OCI-LY7 (cell line): ENCODE data around the gene KIF4B.

Experiments used
- EZH2phosphoT487 ChIP-seq: fragments of 200-600 bp; sonication (generic); IDR thresholded peaks from 2 replicates; pipeline ENCODE4 v1.6.1; 2018; ENCODE audit warnings: low read depth, borderline replicate concordance, mild to moderate bottlenecking, mixed run types, antibody characterized with exemption, low read length, moderate library complexity, mixed read lengths
- TF ChIP-seq, protein P1 (sequence below): fragments of 200-600 bp; sonication (generic); conservative IDR thresholded peaks from 2 replicates; pipeline ENCODE4 v1.5.1; 2014; ENCODE audit warnings: mild to moderate bottlenecking, antibody characterized with exemption, low read length, moderate library complexity, mixed read lengths

DNA sequence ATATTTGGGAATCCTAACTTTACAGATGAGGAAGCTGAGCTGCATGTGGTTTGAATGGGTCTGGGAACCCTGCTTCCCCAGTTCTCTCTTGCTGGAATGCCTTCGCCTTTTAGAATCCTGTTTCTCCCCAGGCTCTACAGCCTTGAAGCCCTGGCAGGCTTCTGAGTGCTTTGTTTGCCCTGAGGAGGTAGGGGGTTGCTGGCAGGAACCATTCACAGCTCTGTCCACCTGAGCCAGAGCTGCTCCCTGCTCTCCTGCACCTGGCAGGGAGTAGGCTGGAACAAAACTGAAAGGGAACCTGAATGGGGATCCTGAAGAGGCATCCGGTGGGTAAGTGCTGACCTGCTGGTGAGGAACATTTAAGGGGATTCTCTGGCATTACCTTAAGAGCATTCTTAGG lies 33.0 kb downstream of the KIF4B start:
- TF ChIP-seq, protein P1, sequence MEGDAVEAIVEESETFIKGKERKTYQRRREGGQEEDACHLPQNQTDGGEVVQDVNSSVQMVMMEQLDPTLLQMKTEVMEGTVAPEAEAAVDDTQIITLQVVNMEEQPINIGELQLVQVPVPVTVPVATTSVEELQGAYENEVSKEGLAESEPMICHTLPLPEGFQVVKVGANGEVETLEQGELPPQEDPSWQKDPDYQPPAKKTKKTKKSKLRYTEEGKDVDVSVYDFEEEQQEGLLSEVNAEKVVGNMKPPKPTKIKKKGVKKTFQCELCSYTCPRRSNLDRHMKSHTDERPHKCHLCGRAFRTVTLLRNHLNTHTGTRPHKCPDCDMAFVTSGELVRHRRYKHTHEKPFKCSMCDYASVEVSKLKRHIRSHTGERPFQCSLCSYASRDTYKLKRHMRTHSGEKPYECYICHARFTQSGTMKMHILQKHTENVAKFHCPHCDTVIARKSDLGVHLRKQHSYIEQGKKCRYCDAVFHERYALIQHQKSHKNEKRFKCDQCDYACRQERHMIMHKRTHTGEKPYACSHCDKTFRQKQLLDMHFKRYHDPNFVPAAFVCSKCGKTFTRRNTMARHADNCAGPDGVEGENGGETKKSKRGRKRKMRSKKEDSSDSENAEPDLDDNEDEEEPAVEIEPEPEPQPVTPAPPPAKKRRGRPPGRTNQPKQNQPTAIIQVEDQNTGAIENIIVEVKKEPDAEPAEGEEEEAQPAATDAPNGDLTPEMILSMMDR, result no peak
- no peak for TF ChIP-seq EZH2phosphoT487
